Measurements from ENCODE around the gene GPR25. TPM values are rescaled to one million over a fixed set of nuclear protein-coding genes. Genes with fewer than 3 reads are reported as not detected.

Gene GPR25
- total RNA-seq, 4 donors from 2014 or later: 0.48 TPM; not detected in 3

- Histone ChIP-seq H3K27ac (no peak overlapping the region), H3K36me3 (no peaks in the 10 kb centered on the region), H3K4me3 (no peak overlapping the region), H3K4me1 (no peaks in the 10 kb centered on the region), H3K27me3 (peaks cover 31% of the 10 kb centered on the region), H3K9me3 (no peaks in the 10 kb centered on the region)
- no peak for DNase-seq
- intact Hi-C loops (cut with DNase I; ENCODE audit: low total_unique reads): loop anchor here (2.0 kb wide), 1 partner anchor 44 kb away; no protein-coding TSS in a partner anchor
- WGBS, 2 donors (ENCODE audit: low coverage in 1 of 2): 53 to 56% methylated on average over 4 to 11 of the region's 11 CpGs
- TF ChIP-seq POLR2A (IDR thresholded peaks at IDR 0.05): no peak
- TF ChIP-seq POLR2AphosphoS5 (IDR thresholded peaks at IDR 0.05): no peak
- no peak for TF ChIP-seq EP300 (IDR thresholded peaks at IDR 0.05; ENCODE audit: low read depth)
- TF ChIP-seq CTCF (IDR thresholded peaks at IDR 0.05): no peak
- in situ Hi-C loops (cut with MboI; ENCODE audit: low pct_ligation_motif_present in 1 of 4, low pct_unique_long_range_greater_than_20kb in 1 of 4, low sequenced_read_pairs in 3 of 4): no loop called here
These were observed 5.6 kb upstream of the GPR25 start for GRCh38 chr1:200867018-200867811.

GRCh38 chr1:200869376-200869752 is 3.4 kb upstream of the GPR25 start:
- in situ Hi-C loops (cut with MboI; ENCODE audit: low pct_ligation_motif_present in 1 of 4, low pct_unique_long_range_greater_than_20kb in 1 of 4, low sequenced_read_pairs in 3 of 4) (no loop called here), intact Hi-C loops (cut with DNase I; ENCODE audit: low total_unique reads) (no loop called here)
- peaks cover 0 to 13% (median 11%) of the 10 kb centered on the region in 4 donors for H3K4me1 ChIP-seq
- H3K27ac ChIP-seq: no peak overlapping the region
- WGBS, 2 donors (ENCODE audit: low coverage in 1 of 2): 82 to 88% methylated on average over 5 of the region's 5 CpGs
- H3K36me3 ChIP-seq: no peaks in the 10 kb centered on the region
- DNase-seq: no peak
- H3K9me3 ChIP-seq: no peaks in the 10 kb centered on the region
- no peak overlapping the region for H3K4me3 ChIP-seq
- H3K27me3 ChIP-seq: peaks cover 53% of the 10 kb centered on the region
- TF ChIP-seq CTCF (IDR thresholded peaks at IDR 0.05) (no peak), POLR2A (IDR thresholded peaks at IDR 0.05) (no peak), POLR2AphosphoS5 (IDR thresholded peaks at IDR 0.05) (no peak), EP300 (IDR thresholded peaks at IDR 0.05; ENCODE audit: low read depth) (no peak)

- intact Hi-C loops (cut with DNase I; ENCODE audit: low total_unique reads): no loop called here
- H3K9me3 ChIP-seq: no peaks in the 10 kb centered on the region
- peaks cover 58% of the 10 kb centered on the region for H3K27me3 ChIP-seq
- no peaks in the 10 kb centered on the region for H3K36me3 ChIP-seq
- peak overlapping the region in 1 of 4 donors; percentile 8 for H3K27ac ChIP-seq
- TF ChIP-seq CTCF (IDR thresholded peaks at IDR 0.05) (no peak), POLR2A (IDR thresholded peaks at IDR 0.05) (no peak), EP300 (IDR thresholded peaks at IDR 0.05; ENCODE audit: low read depth) (no peak), POLR2AphosphoS5 (IDR thresholded peaks at IDR 0.05) (no peak)
- WGBS, 2 donors (ENCODE audit: low coverage in 1 of 2): 70% methylated on average over 9 of the region's 9 CpGs; no CpG with 5 or more reads in 1 of the 2 donors
- H3K4me1 ChIP-seq: peaks cover 0 to 13% (median 11%) of the 10 kb centered on the region in 4 donors
- DNase-seq: no peak
- no peak overlapping the region for H3K4me3 ChIP-seq
- in situ Hi-C loops (cut with MboI; ENCODE audit: low pct_ligation_motif_present in 1 of 4, low pct_unique_long_range_greater_than_20kb in 1 of 4, low sequenced_read_pairs in 3 of 4): no loop called here
These were observed 2.9 kb upstream of the GPR25 start for GRCh38 chr1:200869753-200870391.

GRCh38 chr1:200873116-200873670 is 412 bp downstream of the GPR25 start:
- intact Hi-C loops (cut with DNase I; ENCODE audit: low total_unique reads): no loop called here
- WGBS, 2 donors (ENCODE audit: low coverage in 1 of 2): 32% methylated on average over 37 of the region's 61 CpGs; no CpG with 5 or more reads in 1 of the 2 donors
- H3K4me3 ChIP-seq: peak overlapping the region in 2 of 4 donors; percentile 18 to 41
- peaks cover 69% of the 10 kb centered on the region for H3K27me3 ChIP-seq
- DNase-seq: no peak
- peaks cover 0 to 13% (median 11%) of the 10 kb centered on the region in 4 donors for H3K4me1 ChIP-seq
- in situ Hi-C loops (cut with MboI; ENCODE audit: low pct_ligation_motif_present in 1 of 4, low pct_unique_long_range_greater_than_20kb in 1 of 4, low sequenced_read_pairs in 3 of 4): no loop called here
- no peaks in the 10 kb centered on the region for H3K9me3 ChIP-seq
- TF ChIP-seq CTCF (IDR thresholded peaks at IDR 0.05) (no peak), POLR2AphosphoS5 (IDR thresholded peaks at IDR 0.05) (no peak), POLR2A (IDR thresholded peaks at IDR 0.05) (no peak), EP300 (IDR thresholded peaks at IDR 0.05; ENCODE audit: low read depth) (no peak)
- H3K27ac ChIP-seq: no peak overlapping the region
- H3K36me3 ChIP-seq: no peaks in the 10 kb centered on the region
